A673 (cell line): ENCODE measurements around the gene CKMT2.

ENCODE experiments used
- EZH2 ChIP-seq: fragments of 200-600 bp; sonication (generic); IDR thresholded peaks from 2 replicates; pipeline ENCODE4 v1.6.1; 2017; ENCODE audit warnings: borderline replicate concordance, low read depth, mild to moderate bottlenecking, mixed read lengths, antibody characterized with exemption, low read length; ENCODE audit not compliant: poor library complexity, severe bottlenecking
- TF ChIP-seq, protein P1 (sequence below): fragments of 300-800, 200-600 bp; sonication (generic); conservative IDR thresholded peaks from 2 replicates; pipeline ENCODE4 v1.5.1; 2017; ENCODE audit warnings: low read depth, mild to moderate bottlenecking, antibody characterized with exemption, low read length, moderate library complexity, mixed read lengths

DNA sequence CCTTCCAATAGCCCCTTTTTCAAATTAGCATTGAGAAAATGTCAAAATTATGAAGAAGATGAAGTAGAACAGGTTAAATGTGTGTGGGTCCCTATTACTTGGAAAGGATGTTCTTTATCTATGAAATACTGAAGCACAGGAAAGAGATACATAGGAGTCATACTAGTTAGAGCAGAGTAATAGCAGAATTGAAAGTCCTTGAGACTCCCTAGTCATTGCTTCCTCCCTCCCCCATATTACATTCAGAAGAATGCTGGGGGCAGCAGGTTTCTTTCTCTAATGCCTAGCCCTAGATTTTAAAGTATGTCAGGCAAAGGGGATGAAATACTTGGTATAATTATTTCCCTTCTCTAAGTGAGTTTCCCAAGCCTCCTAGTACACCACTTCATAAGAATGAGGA, 72.7 kb downstream of the CKMT2 start:
- TF ChIP-seq, protein P1, sequence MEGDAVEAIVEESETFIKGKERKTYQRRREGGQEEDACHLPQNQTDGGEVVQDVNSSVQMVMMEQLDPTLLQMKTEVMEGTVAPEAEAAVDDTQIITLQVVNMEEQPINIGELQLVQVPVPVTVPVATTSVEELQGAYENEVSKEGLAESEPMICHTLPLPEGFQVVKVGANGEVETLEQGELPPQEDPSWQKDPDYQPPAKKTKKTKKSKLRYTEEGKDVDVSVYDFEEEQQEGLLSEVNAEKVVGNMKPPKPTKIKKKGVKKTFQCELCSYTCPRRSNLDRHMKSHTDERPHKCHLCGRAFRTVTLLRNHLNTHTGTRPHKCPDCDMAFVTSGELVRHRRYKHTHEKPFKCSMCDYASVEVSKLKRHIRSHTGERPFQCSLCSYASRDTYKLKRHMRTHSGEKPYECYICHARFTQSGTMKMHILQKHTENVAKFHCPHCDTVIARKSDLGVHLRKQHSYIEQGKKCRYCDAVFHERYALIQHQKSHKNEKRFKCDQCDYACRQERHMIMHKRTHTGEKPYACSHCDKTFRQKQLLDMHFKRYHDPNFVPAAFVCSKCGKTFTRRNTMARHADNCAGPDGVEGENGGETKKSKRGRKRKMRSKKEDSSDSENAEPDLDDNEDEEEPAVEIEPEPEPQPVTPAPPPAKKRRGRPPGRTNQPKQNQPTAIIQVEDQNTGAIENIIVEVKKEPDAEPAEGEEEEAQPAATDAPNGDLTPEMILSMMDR = no peak
- TF ChIP-seq EZH2 = no peak
